Neural cell (in vitro differentiated cells): ENCODE results near the gene ELP5. TPM values are rescaled to one million over a fixed set of nuclear protein-coding genes. Genes with fewer than 3 reads are reported as not detected.

Source experiments
- H2AFZ ChIP-seq: fragments of 200-600, 300-800 bp; sonication (generic), shearing (Covaris generic); 2 replicates; pipeline ENCODE4 v1.6.0; 2014; ENCODE audit warnings: low read depth, mild to moderate bottlenecking, antibody characterized with exemption, low read length, moderate library complexity
- H3F3A ChIP-seq: fragments of 200-600 bp; shearing (Covaris generic); 2 replicates; pipeline ENCODE4 v1.6.1; 2016; ENCODE audit warnings: mild to moderate bottlenecking, moderate library complexity, mixed read lengths, antibody characterized with exemption, low read length; ENCODE audit not compliant: insufficient read depth, poor library complexity, severe bottlenecking
- H3K27ac ChIP-seq: fragments of 200-600, 300-800 bp; sonication (generic), shearing (Covaris generic); 2 replicates; pipeline ENCODE4 v1.5.1; 2014; ENCODE audit warnings: mild to moderate bottlenecking, low read length, moderate library complexity
- H3K27me3 ChIP-seq: fragments of 300-800, 200-600 bp; sonication (generic), shearing (Covaris generic); 2 replicates; pipeline ENCODE4 v1.6.0; 2014; ENCODE audit warnings: mild to moderate bottlenecking, low read depth, low read length, moderate library complexity; ENCODE audit not compliant: insufficient read depth
- H3K36me3 ChIP-seq: fragments of 300-800, 200-600 bp; sonication (generic), shearing (Covaris generic); 2 replicates; pipeline ENCODE4 v1.5.1; 2014; ENCODE audit warnings: mild to moderate bottlenecking, antibody characterized with exemption, low read length, moderate library complexity; ENCODE audit not compliant: insufficient read depth
- H3K4me2 ChIP-seq: fragments of 300-800, 200-600 bp; sonication (generic), shearing (Covaris generic); 2 replicates; pipeline ENCODE4 v1.6.0; 2014; ENCODE audit warnings: mild to moderate bottlenecking, low read length
- H3K4me3 ChIP-seq: fragments of 300-800, 200-600 bp; sonication (generic), shearing (Covaris generic); 2 replicates; pipeline ENCODE4 v1.5.1; 2014; ENCODE audit warnings: mild to moderate bottlenecking, low read length, moderate library complexity
- H3K79me2 ChIP-seq: fragments of 200-600 bp; shearing (Covaris generic); replicated peaks from 2 replicates; pipeline ENCODE4 v1.6.0; 2014; ENCODE audit warnings: mild to moderate bottlenecking, low read length, moderate library complexity; ENCODE audit not compliant: insufficient read depth
- H3K9ac ChIP-seq: fragments of 300-800, 200-600 bp; sonication (generic), shearing (Covaris generic); 2 replicates; pipeline ENCODE4 v1.6.1; 2016; ENCODE audit warnings: mild to moderate bottlenecking, low read length, mixed read lengths
- H3K9me2 ChIP-seq: fragments of 200-600 bp; shearing (Covaris generic); 2 replicates; pipeline ENCODE4 v1.6.1; 2016; ENCODE audit warnings: mild to moderate bottlenecking, low read length, mixed read lengths; ENCODE audit not compliant: insufficient read depth
- H3K9me3 ChIP-seq: fragments of 200-600, 300-800 bp; sonication (generic), shearing (Covaris generic); 2 replicates; pipeline ENCODE4 v1.6.1; 2016; ENCODE audit warnings: mild to moderate bottlenecking, mixed run types, low read length, moderate library complexity, mixed read lengths
- H4K20me1 ChIP-seq: fragments of 200-600 bp; shearing (Covaris generic); 2 replicates; pipeline ENCODE4 v1.6.1; 2016; ENCODE audit warnings: mild to moderate bottlenecking, mixed run types; ENCODE audit not compliant: insufficient read depth
- CTCF ChIP-seq: fragments of 450-650 bp; IDR thresholded peaks from 2 replicates; pipeline ENCODE4 v1.5.1; 2014; ENCODE audit warnings: antibody characterized with exemption, mild to moderate bottlenecking, moderate library complexity; ENCODE audit not compliant: poor library complexity, severe bottlenecking
- EP300 ChIP-seq: fragments of 450-650 bp; conservative IDR thresholded peaks from 2 replicates; pipeline ENCODE4 v1.6.1; 2014; ENCODE audit warnings: antibody characterized with exemption, mild to moderate bottlenecking, moderate library complexity; ENCODE audit not compliant: poor library complexity, severe bottlenecking
- EZH2 ChIP-seq: fragments of 200-600, 300-800 bp; shearing (Covaris generic), sonication (generic); IDR thresholded peaks from 2 replicates; pipeline ENCODE4 v1.6.1; 2014; ENCODE audit warnings: antibody characterized with exemption, low read length, borderline replicate concordance, mild to moderate bottlenecking; ENCODE audit not compliant: insufficient read depth, poor library complexity, severe bottlenecking
- MXI1 ChIP-seq: fragments of 450-650 bp; conservative IDR thresholded peaks from 2 replicates; pipeline ENCODE4 v1.6.1; 2014; ENCODE audit warnings: antibody characterized with exemption, mild to moderate bottlenecking; ENCODE audit not compliant: poor library complexity, severe bottlenecking
- POLR2AphosphoS5 ChIP-seq: IDR thresholded peaks from 2 replicates; pipeline ENCODE4 v1.6.1; 2012
- RAD21 ChIP-seq: fragments of 450-650 bp; conservative IDR thresholded peaks from 2 replicates; pipeline ENCODE4 v1.6.1; 2014; ENCODE audit warnings: antibody characterized with exemption, mild to moderate bottlenecking, moderate library complexity
- SMC3 ChIP-seq: fragments of 450-650 bp; conservative IDR thresholded peaks from 2 replicates; pipeline ENCODE4 v1.6.1; 2014; ENCODE audit warnings: antibody characterized with exemption, mild to moderate bottlenecking, moderate library complexity; ENCODE audit not compliant: poor library complexity
- TAF1 ChIP-seq: IDR thresholded peaks from 2 replicates; pipeline ENCODE4 v1.6.1; 2012; ENCODE audit warnings: low read depth
- polyA plus RNA-seq: library from polyadenylated mRNA; depleted of rRNA; stranded (reverse); fragments of >200 nt; gene quantifications from 2 replicates; pipeline ENCODE4 v1.2.3, GENCODE V29; 2014
- TF ChIP-seq, protein P1 (sequence below): IDR thresholded peaks from 2 replicates; pipeline ENCODE4 v1.6.1; 2012; ENCODE audit warnings: borderline replicate concordance

Gene ELP5
- polyA plus RNA-seq, 1 donor from 2014 or later, result 82.7 TPM

GRCh38 chr17:7215652-7216180, 36.3 kb upstream of the ELP5 start:
- H3K36me3 ChIP-seq, result no peaks in the 10 kb centered on the region
- peak overlapping the region; percentile 92 for H3K9ac ChIP-seq
- H3K4me2 ChIP-seq, result peak overlapping the region; percentile 97
- TF ChIP-seq EZH2 (no peak), RAD21 (no peak), SMC3 (no peak), POLR2AphosphoS5 (no peak), TAF1 (no peak), MXI1 (no peak), EP300 (no peak)
- TF ChIP-seq, protein P1, sequence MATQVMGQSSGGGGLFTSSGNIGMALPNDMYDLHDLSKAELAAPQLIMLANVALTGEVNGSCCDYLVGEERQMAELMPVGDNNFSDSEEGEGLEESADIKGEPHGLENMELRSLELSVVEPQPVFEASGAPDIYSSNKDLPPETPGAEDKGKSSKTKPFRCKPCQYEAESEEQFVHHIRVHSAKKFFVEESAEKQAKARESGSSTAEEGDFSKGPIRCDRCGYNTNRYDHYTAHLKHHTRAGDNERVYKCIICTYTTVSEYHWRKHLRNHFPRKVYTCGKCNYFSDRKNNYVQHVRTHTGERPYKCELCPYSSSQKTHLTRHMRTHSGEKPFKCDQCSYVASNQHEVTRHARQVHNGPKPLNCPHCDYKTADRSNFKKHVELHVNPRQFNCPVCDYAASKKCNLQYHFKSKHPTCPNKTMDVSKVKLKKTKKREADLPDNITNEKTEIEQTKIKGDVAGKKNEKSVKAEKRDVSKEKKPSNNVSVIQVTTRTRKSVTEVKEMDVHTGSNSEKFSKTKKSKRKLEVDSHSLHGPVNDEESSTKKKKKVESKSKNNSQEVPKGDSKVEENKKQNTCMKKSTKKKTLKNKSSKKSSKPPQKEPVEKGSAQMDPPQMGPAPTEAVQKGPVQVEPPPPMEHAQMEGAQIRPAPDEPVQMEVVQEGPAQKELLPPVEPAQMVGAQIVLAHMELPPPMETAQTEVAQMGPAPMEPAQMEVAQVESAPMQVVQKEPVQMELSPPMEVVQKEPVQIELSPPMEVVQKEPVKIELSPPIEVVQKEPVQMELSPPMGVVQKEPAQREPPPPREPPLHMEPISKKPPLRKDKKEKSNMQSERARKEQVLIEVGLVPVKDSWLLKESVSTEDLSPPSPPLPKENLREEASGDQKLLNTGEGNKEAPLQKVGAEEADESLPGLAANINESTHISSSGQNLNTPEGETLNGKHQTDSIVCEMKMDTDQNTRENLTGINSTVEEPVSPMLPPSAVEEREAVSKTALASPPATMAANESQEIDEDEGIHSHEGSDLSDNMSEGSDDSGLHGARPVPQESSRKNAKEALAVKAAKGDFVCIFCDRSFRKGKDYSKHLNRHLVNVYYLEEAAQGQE, result no peak
- peak overlapping the region; percentile 82 for H3K4me3 ChIP-seq
- H3K27ac ChIP-seq, result peak overlapping the region; percentile 98
- H2AFZ ChIP-seq, result no peak overlapping the region
- peaks cover 4% of the 10 kb centered on the region for H3F3A ChIP-seq
- peaks cover 58% of the 10 kb centered on the region for H3K79me2 ChIP-seq
- H3K27me3 ChIP-seq, result no peaks in the 10 kb centered on the region
- H3K9me2 ChIP-seq, result no peaks in the 10 kb centered on the region
- no peaks in the 10 kb centered on the region for H4K20me1 ChIP-seq
- H3K9me3 ChIP-seq, result no peaks in the 10 kb centered on the region

DNA sequence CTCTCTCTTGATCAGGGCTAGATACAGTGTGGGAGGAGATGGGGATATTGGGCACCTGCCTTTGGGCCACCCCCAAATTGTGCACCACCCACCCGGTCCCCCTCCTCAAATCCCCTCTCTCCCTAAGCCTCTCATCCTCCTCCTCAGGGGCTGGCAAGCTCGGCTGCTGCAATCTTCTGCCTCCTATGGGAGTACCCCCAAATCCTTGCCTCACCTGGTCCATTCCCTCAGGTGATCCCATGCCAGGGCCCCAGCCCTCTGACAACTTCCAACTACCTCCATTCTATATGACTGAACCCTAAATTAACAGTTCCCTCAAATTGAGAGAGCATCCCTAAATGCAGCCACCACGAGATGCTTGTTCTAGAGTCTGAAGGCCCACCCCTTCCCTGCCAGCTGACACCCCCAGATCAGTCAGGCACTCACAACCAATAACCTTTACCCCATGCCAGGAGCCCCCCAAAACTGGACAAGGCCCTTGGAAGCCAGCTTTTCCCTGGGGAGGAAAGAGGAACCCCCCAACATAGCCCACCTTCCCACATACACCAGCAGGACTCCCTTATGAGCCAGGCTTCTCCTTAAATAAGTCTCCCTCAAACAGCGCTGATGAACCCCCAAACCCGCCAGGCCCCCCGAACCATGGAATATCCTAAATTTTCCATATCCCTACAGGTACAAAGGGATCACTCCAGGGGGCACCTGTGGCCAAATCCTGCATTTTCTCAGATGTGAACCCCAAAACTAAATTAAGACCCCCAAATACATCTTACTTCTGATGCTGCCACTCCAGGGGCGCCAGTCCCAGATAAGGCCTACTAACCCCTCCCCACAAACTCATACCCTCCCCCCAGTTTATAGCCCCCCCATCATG, 35.5 kb upstream of the ELP5 start:
- no peak overlapping the region for H2AFZ ChIP-seq
- H3K79me2 ChIP-seq, result peaks cover 57% of the 10 kb centered on the region
- no peaks in the 10 kb centered on the region for H3K36me3 ChIP-seq
- H3K4me3 ChIP-seq, result peak overlapping the region; percentile 82
- H3K9me3 ChIP-seq, result no peaks in the 10 kb centered on the region
- H3K4me2 ChIP-seq, result peak overlapping the region; percentile 96
- H3K9ac ChIP-seq, result peak overlapping the region; percentile 92
- H3K27me3 ChIP-seq, result no peaks in the 10 kb centered on the region
- no peaks in the 10 kb centered on the region for H3K9me2 ChIP-seq
- peak overlapping the region; percentile 98 for H3K27ac ChIP-seq
- H3F3A ChIP-seq, result peaks cover 4% of the 10 kb centered on the region
- no peaks in the 10 kb centered on the region for H4K20me1 ChIP-seq
- TF ChIP-seq CTCF, result no peak
- TF ChIP-seq EP300, result no peak
- no peak for TF ChIP-seq POLR2AphosphoS5
- TF ChIP-seq, protein P1, result no peak
- no peak for TF ChIP-seq RAD21
- TF ChIP-seq EZH2, result no peak
- no peak for TF ChIP-seq TAF1
- TF ChIP-seq MXI1, result peak; percentile 11
- TF ChIP-seq SMC3, result no peak
